GM18870 (cell line): ENCODE data around the gene CLOCK.

Source experiments
- ATAC-seq: cut with Tn5 transposase; IDR thresholded peaks from one replicate; pipeline ENCODE4 v1.9.1; 2021; ENCODE audit warnings: moderate library complexity; ENCODE audit not compliant: unreplicated experiment

CLOCK gene

DNA sequence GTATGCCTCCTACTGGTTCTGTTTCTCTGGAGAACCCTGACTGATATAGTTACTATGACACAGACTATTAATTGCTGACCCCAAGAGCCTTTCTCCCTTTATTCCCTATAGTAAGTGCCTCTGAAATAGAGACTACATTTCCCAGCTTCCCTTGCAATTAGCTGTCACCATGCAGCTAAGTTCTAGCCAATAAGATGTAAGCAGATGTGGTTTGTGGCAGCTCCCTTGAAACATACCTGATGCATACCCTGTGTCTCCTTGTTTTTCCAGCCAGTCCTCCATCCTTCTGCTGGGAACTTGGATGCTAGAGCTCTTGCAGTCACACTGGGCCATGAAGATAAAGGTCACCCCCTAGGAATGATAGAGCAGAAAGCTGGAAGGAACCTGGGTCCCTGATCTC is 160.6 kb downstream of the CLOCK start:
- ATAC-seq = peak; percentile 74

DNA sequence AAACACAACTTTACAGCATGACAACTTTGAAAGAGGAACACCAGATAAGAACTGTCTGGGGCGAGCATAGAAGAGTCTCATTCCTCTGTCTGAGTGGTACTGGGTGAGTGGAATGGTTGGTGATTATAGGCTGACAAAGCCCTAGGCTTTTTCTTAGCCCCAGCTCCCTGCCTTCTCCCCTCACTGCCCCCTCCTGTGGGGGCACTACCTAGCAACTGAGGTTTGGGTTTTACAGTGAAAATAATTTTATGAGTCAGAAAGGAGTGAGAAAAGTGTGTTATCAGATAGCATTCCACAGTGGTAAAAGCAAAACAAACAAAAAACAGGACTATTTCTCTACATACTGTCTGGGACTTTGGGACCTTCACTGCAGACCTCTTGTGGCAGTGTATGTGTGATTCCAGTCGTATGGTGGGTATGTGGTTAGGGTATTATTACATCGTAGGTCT is 161.5 kb downstream of the CLOCK start:
- ATAC-seq = no peak

DNA sequence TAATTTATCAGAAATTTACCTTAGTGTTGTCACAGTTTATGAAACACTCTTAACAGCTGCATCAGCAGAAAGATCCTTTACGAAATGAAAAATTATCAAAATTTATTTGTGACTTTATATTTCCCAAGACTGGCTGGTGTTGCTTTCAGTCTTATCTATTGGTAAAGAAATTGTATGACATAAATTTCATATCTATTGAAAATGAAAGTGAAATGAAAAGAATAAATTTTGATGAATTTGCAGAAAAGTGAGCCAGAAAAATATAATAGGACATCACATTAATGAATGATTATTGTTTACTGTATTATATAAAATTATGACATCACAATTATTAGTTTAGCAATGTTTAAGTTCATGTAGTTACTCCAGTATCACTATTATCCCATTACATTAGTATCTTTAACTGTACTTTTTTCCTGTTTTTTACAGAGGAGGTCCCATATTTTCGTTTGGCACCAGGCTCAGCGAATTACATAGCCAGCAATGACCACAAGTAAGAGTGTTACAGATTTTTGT is 164.2 kb downstream of the CLOCK start:
- no peak for ATAC-seq

DNA sequence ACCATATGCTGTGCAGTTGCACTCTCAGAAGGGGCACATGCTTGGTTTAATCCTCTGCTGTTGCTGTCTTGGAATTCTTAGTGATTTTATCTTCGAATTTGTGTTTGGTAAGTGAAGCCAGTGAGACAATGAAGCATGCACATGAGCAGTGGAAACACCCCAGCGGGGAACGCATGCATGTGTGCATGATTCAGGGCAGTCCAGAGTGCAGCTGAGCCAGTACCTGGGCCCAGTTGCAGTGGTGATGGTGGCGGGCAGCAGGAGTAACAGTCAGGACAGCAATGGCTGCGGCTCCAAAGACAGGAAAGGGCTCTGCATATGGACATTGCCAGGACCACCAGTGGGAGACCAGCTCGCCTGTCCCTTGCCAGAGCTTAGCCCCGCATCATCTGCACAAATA is 165.2 kb downstream of the CLOCK start:
- no peak for ATAC-seq

DNA sequence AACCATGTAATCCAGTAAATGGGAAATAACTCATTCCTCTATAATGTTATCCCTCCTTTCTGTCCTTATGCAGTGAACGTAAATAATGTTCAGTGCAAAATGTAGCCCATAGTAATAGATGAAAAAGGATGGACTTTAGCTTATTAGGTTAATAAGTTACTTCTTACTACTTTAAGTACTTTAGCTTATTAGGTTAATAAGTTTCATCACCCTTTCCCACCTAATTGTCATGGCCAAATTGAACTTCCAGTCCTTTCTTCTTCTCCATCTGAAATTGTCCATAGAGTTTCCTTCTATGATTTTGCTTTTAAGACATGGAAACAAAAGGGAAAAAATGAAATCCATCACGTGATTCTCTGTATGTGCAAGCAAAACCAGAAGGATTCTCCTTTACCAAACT is 166.1 kb downstream of the CLOCK start:
- no peak for ATAC-seq

DNA sequence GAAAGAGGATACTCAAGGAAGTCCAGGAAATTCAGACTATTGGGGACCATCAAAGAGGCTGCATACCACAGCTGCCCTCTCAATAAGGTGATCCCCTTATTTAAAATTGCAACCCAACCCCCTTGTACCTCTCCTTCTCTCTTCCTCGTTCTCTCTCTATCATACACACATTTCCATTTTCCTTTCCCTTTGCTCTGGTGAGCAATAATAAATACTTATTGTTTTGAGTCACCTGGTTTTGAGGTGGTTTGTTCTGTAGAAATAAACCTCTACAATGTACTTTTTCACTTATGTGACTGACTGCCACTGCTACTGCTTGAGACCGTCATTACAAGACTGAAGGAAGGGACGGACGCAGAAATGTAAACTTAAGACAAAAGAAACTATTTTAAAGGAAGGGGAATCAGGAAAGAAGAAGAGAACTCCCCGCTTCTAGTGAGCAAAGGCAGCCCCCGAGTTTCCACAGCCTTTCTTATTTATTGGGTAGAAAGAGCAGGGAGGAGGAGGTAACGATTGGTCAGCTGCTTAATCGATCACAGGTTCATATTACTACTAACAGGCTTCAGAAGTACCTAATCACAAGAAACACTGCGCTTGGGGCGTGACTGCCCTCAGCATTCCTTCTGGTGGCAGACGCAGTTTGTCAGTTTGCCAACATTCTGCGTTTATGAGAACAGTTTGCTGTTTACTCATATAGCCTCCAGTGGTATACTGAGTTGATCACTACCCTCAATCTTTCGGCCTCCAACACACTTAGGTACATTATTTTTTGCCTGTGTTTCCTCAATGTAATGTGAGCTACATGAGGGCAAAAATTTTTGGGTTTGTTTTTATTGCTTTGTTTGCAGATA is 167.9 kb downstream of the CLOCK start:
- no peak for ATAC-seq
